GM12873 (cell line): ENCODE measurements around the gene TMEM182.

Experiments used
- CTCF ChIP-seq: IDR thresholded peaks from 2 replicates; pipeline ENCODE4 v1.5.1; 2012; ENCODE audit warnings: low read depth, mild to moderate bottlenecking, moderate library complexity, low read length, control low read depth; ENCODE audit not compliant: insufficient read depth; ENCODE audit errors: missing control alignments

TMEM182 gene

GRCh38 chr2:102843764-102844443 is 82.1 kb downstream of the TMEM182 start:
- TF ChIP-seq CTCF: no peak

GRCh38 chr2:102844911-102845310 is 83.1 kb downstream of the TMEM182 start:
- no peak for TF ChIP-seq CTCF

GRCh38 chr2:102848366-102848839 is 86.6 kb downstream of the TMEM182 start:
- no peak for TF ChIP-seq CTCF

GRCh38 chr2:102850888-102851287 is 89.1 kb downstream of the TMEM182 start:
- no peak for TF ChIP-seq CTCF

- TF ChIP-seq CTCF: no peak
Observed at GRCh38 chr2:102852867-102853266, 91.0 kb downstream of the TMEM182 start.
